HCT116 (cell line): ENCODE measurements around the gene CD82. TPM values are rescaled to one million over a fixed set of nuclear protein-coding genes. Genes with fewer than 3 reads are reported as not detected.

Experiments used
- ATAC-seq: fragments of 200-7000 bp; cut with Tn5 transposase; 2 replicates; pipeline ENCODE4 v1.9.1; 2020; ENCODE audit warnings: mild to moderate bottlenecking, moderate library complexity
- BruUV-seq: library from RNA; stranded (reverse); fragments of 400-500 nt; replicated peaks from 2 replicates; lab custom pipeline; 2021; lab: Mats Ljungman, UMichigan
- CTCF ChIA-PET: fragments of 300-600 bp; sonication (Branson Sonifier 250); formaldehyde crosslinking; loops from one replicate; lab custom pipeline; 2021; ENCODE audit warnings: antibody characterized with exemption; lab: Charles Lee
- POLR2A ChIA-PET: fragments of 300-600, 350-600 bp; sonication (Branson Sonifier 250); formaldehyde crosslinking; loops from one replicate; lab custom pipeline; 2021; ENCODE audit warnings: antibody characterized with exemption; lab: Charles Lee
- RAD21 ChIA-PET, 2 experiments: fragments of 300-600 bp; sonication (Branson Sonifier 250); formaldehyde crosslinking; loops; one replicate each; lab custom pipeline; 2023; ENCODE audit warnings: low total read pairs in 2 of 2; ENCODE audit not compliant: uncharacterized antibody in 2 of 2, unreplicated experiment in 2 of 2, low non-redundant PET in 1 of 2; lab: Charles Lee
- DNase-seq: peaks from one replicate; pipeline ENCODE4 v3.0.0-alpha.2; 2010; ENCODE audit warnings: low read depth, low spot score
- H2AFZ ChIP-seq: fragments of 200-600 bp; shearing (Covaris generic), sonication (generic); 2 replicates; pipeline ENCODE4 v1.6.1; 2017; ENCODE audit warnings: low read depth, mixed run types, mixed read lengths, antibody characterized with exemption, low read length; ENCODE audit not compliant: poor library complexity, severe bottlenecking
- H3K27ac ChIP-seq: 2 replicates; pipeline ENCODE4 v1.5.1; 2012; ENCODE audit warnings: low read depth, low read length
- H3K27me3 ChIP-seq: fragments of 200-600 bp; sonication (generic); 2 replicates; pipeline ENCODE4 v1.6.1; 2016; ENCODE audit warnings: mixed run types, low read length, mixed read lengths; ENCODE audit not compliant: insufficient read depth
- H3K36me3 ChIP-seq, 2 experiments: fragments of 200-500 bp in 1 of 2; fragments of 200-600 bp in 1 of 2; sonication (Bioruptor generic) in 1 of 2; sonication (generic) in 1 of 2; 2 replicates each; pipeline versions ENCODE4 v1.5.1 to v1.6.1; 2014 to 2016; ENCODE audit warnings: low read length in 2 of 2, inconsistent platforms in 1 of 2, mixed read lengths in 1 of 2, mixed run types in 1 of 2; ENCODE audit not compliant: insufficient read depth in 2 of 2, control insufficient read depth in 1 of 2
- H3K4me1 ChIP-seq, 2 experiments: fragments of 200-600 bp in 1 of 2; sonication (generic) in 1 of 2; 2 replicates each; pipeline versions ENCODE4 v1.5.1 to v1.6.1; 2012 to 2017; ENCODE audit warnings: low read length in 2 of 2, inconsistent platforms in 1 of 2, mild to moderate bottlenecking in 1 of 2, mixed read lengths in 1 of 2, mixed run types in 1 of 2, moderate library complexity in 1 of 2; ENCODE audit not compliant: insufficient read depth in 2 of 2, control insufficient read depth in 1 of 2
- H3K4me2 ChIP-seq: fragments of 200-600 bp; sonication (generic); 2 replicates; pipeline ENCODE4 v1.6.1; 2017; ENCODE audit warnings: mixed run types, low read length, mixed read lengths
- H3K4me3 ChIP-seq, 2 experiments: fragments of 200-600 bp in 1 of 2; sonication (generic) in 1 of 2; replicated peaks in 1 of 2; 2 replicates each; pipeline ENCODE4 v1.5.1; 2011 to 2016; ENCODE audit warnings: low read length in 2 of 2, control low read depth in 1 of 2, low read depth in 1 of 2, mild to moderate bottlenecking in 1 of 2, mixed read lengths in 1 of 2, mixed run types in 1 of 2
- H3K79me2 ChIP-seq: fragments of 200-600 bp; sonication (generic); 2 replicates; pipeline ENCODE4 v1.6.1; 2017; ENCODE audit warnings: mild to moderate bottlenecking, mixed run types, low read length, moderate library complexity, mixed read lengths; ENCODE audit not compliant: insufficient read depth
- H3K9ac ChIP-seq: fragments of 200-600 bp; sonication (generic); 2 replicates; pipeline ENCODE4 v1.6.1; 2016; ENCODE audit warnings: low read length, mixed read lengths
- H3K9me2 ChIP-seq: fragments of 200-600 bp; sonication (generic), shearing (Covaris generic); 2 replicates; pipeline ENCODE4 v1.6.1; 2017; ENCODE audit warnings: mixed run types, mild to moderate bottlenecking, moderate library complexity; ENCODE audit not compliant: insufficient read depth
- H3K9me3 ChIP-seq, 2 experiments: fragments of 200-500 bp in 1 of 2; fragments of 200-600 bp in 1 of 2; sonication (Bioruptor generic) in 1 of 2; sonication (generic) in 1 of 2; 2 replicates each; pipeline ENCODE4 v1.6.1; 2014 to 2017; ENCODE audit warnings: low read length in 2 of 2, mixed read lengths in 2 of 2, inconsistent platforms in 1 of 2, low read depth in 1 of 2, mild to moderate bottlenecking in 1 of 2, mixed run types in 1 of 2, moderate library complexity in 1 of 2; ENCODE audit not compliant: control insufficient read depth in 1 of 2, insufficient read depth in 1 of 2
- H4K20me1 ChIP-seq: fragments of 200-600 bp; sonication (generic), shearing (Covaris generic); 2 replicates; pipeline ENCODE4 v1.6.1; 2017; ENCODE audit warnings: mixed run types, mild to moderate bottlenecking, moderate library complexity; ENCODE audit not compliant: insufficient read depth
- CBX3 ChIP-seq: IDR thresholded peaks from 2 replicates; pipeline ENCODE4 v1.6.1; 2012; ENCODE audit warnings: low read depth
- CEBPB ChIP-seq: IDR thresholded peaks from 2 replicates; pipeline ENCODE4 v1.6.1; 2012; ENCODE audit warnings: low read depth
- ELF1 ChIP-seq: IDR thresholded peaks from 2 replicates; pipeline ENCODE4 v1.6.1; 2012; ENCODE audit warnings: low read depth, borderline replicate concordance
- EZH2phosphoT487 ChIP-seq: fragments of 200-600 bp; IDR thresholded peaks from 2 replicates; pipeline ENCODE4 v1.6.1; 2018; ENCODE audit warnings: antibody characterized with exemption, borderline replicate concordance
- FOSL1 ChIP-seq: IDR thresholded peaks from 2 replicates; pipeline ENCODE4 v1.6.1; 2012; ENCODE audit warnings: low read depth
- JUND ChIP-seq: IDR thresholded peaks from 2 replicates; pipeline ENCODE4 v1.6.1; 2012
- MAX ChIP-seq: IDR thresholded peaks from 2 replicates; pipeline ENCODE4 v1.6.1; 2012
- RAD21 ChIP-seq: IDR thresholded peaks from 2 replicates; pipeline ENCODE4 v1.6.1; 2012; ENCODE audit warnings: low read depth, mild to moderate bottlenecking
- REST ChIP-seq: IDR thresholded peaks from 2 replicates; pipeline ENCODE4 v1.6.1; 2012; ENCODE audit warnings: low read depth
- SIN3A ChIP-seq: IDR thresholded peaks from 2 replicates; pipeline ENCODE4 v1.6.1; 2012; ENCODE audit warnings: low read depth
- SP1 ChIP-seq: IDR thresholded peaks from 2 replicates; pipeline ENCODE4 v1.6.1; 2012; ENCODE audit warnings: low read depth
- SRF ChIP-seq: IDR thresholded peaks from 2 replicates; pipeline ENCODE4 v1.6.1; 2012; ENCODE audit warnings: low read depth
- YY1 ChIP-seq: IDR thresholded peaks from 2 replicates; pipeline ENCODE4 v1.6.1; 2011; ENCODE audit warnings: low read length, low read depth, moderate library complexity, mild to moderate bottlenecking; ENCODE audit not compliant: insufficient replicate concordance; ENCODE audit errors: extremely low read depth
- ZBTB33 ChIP-seq: IDR thresholded peaks from 2 replicates; pipeline ENCODE4 v1.6.1; 2011; ENCODE audit warnings: mild to moderate bottlenecking, low read length, moderate library complexity; ENCODE audit not compliant: insufficient replicate concordance; ENCODE audit errors: extremely low read depth
- ZNF274 ChIP-seq: fragments of 200-500 bp; sonication (Bioruptor generic); IDR thresholded peaks from 2 replicates; pipeline ENCODE4 v1.6.1; 2014; ENCODE audit warnings: mild to moderate bottlenecking, low read depth, low read length, inconsistent platforms
- intact Hi-C: fragments of 100-400 bp; cut with micrococcal nuclease; formaldehyde crosslinking; loops from 2 replicates; pipeline ENCODE4 v1.10.0; 2022
- total RNA-seq: library from RNA; stranded (reverse); gene quantifications from one replicate; pipeline ENCODE4 v1.2.1, GENCODE V29; 2021; ENCODE audit not compliant: unreplicated experiment

CD82 gene
- total RNA-seq, 1 experiment from 2014 or later, result 16.7 TPM

DNA sequence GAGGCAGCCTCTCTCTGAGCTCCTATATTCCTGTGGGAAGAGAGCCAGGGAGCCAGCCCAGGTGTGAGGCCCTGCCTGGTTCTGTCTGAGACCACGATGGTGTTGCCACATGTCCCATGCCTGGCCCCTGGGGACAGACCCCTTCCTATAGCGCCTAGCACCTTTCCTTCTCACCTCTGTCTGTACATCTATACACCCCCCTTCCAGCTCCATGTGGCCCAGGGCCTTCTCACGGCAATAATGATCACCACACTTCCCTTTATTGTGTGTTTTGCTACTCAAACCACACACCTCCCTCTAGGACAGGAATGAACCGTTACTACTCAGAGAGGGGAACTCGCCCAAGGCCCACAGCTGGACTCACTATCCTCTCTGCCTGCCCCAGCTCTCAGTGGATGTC is 12.8 kb downstream of the CD82 start:
- Histone ChIP-seq H3K9ac (no peak overlapping the region), H3K9me2 (no peaks in the 10 kb centered on the region), H3K27ac (no peak overlapping the region), H3K27me3 (no peaks in the 10 kb centered on the region), H3K4me3 (no peak overlapping the region), H4K20me1 (no peaks in the 10 kb centered on the region), H3K4me2 (no peak overlapping the region), H3K9me3 (no peaks in the 10 kb centered on the region), H2AFZ (no peak overlapping the region)
- no peak for ATAC-seq
- no peak for DNase-seq
- POLR2A ChIA-PET, result no interaction called here
- no TSS peak for BruUV-seq
- TF ChIP-seq SP1, result no peak
- TF ChIP-seq ZNF274, result no peak
- no peak for TF ChIP-seq SRF
- no peak for TF ChIP-seq CEBPB
- TF ChIP-seq CBX3, result no peak
- no peak for TF ChIP-seq EZH2phosphoT487
- TF ChIP-seq ELF1, result no peak
- TF ChIP-seq FOSL1, result no peak
- TF ChIP-seq SIN3A, result no peak
- no peak for TF ChIP-seq RAD21
- TF ChIP-seq REST, result no peak
- no peak for TF ChIP-seq JUND
- TF ChIP-seq ZBTB33, result no peak
- TF ChIP-seq MAX, result no peak
- no peak for TF ChIP-seq YY1
- TF ChIP-seq, all 23 proteins: peak for 0
- Histone ChIP-seq H3K4me1 (peaks cover 0 to 9% of the 10 kb centered on the region in 2 experiments; a peak in 1 of 4 replicates), H3K36me3 (no peaks in the 10 kb centered on the region), H3K79me2 (no peaks in the 10 kb centered on the region)
- RAD21 ChIA-PET, result no interaction called here
- CTCF ChIA-PET, result no interaction called here
- intact Hi-C loops, result no loop called here
